AG04450 (cell line): ENCODE measurements around the gene MEN1. TPM values are rescaled to one million over a fixed set of nuclear protein-coding genes. Genes with fewer than 3 reads are reported as not detected.

Experiments used
- CTCF ChIA-PET: fragments of 300-600, 350-600 bp; formaldehyde crosslinking; extraction: SDS; loops from one replicate; lab custom pipeline; 2022; ENCODE audit warnings: antibody characterized with exemption, inconsistent platforms; lab: Charles Lee
- POLR2A ChIA-PET: fragments of 350-600 bp; formaldehyde crosslinking; extraction: SDS; loops from one replicate; lab custom pipeline; 2021; ENCODE audit warnings: antibody characterized with exemption, inconsistent platforms; lab: Yijun Ruan, JAX
- DNase-seq: peaks from one replicate; pipeline ENCODE4 v3.0.0-alpha.2; 2011; ENCODE audit warnings: low read depth, low spot score
- H3K27ac ChIP-seq: one replicate; pipeline ENCODE4 v1.5.1; 2012; ENCODE audit warnings: low read depth, low read length, control low read depth
- H3K27me3 ChIP-seq: one replicate; pipeline ENCODE4 v1.6.0; 2012; ENCODE audit warnings: low read length; ENCODE audit not compliant: control insufficient read depth, insufficient read depth
- H3K4me3 ChIP-seq: 2 replicates; pipeline ENCODE4 v1.5.1; 2011; ENCODE audit warnings: mild to moderate bottlenecking, low read depth, low read length, control low read depth
- H3K9me3 ChIP-seq: 2 replicates; pipeline ENCODE4 v1.5.1; 2012; ENCODE audit warnings: low read length; ENCODE audit not compliant: control insufficient read depth, insufficient read depth
- polyA plus RNA-seq: library from polyadenylated mRNA; depleted of rRNA; stranded (reverse); fragments of >200 nt; gene quantifications from 2 replicates; pipeline ENCODE4 v1.2.3, GENCODE V29; 2011
- TF ChIP-seq, protein P1 (sequence below): IDR thresholded peaks from 2 replicates; pipeline ENCODE4 v1.5.1; 2011; ENCODE audit warnings: low read depth, low read length, control low read depth, inconsistent platforms

Gene MEN1
- polyA plus RNA-seq, 1 experiment: 15.0 TPM

DNA sequence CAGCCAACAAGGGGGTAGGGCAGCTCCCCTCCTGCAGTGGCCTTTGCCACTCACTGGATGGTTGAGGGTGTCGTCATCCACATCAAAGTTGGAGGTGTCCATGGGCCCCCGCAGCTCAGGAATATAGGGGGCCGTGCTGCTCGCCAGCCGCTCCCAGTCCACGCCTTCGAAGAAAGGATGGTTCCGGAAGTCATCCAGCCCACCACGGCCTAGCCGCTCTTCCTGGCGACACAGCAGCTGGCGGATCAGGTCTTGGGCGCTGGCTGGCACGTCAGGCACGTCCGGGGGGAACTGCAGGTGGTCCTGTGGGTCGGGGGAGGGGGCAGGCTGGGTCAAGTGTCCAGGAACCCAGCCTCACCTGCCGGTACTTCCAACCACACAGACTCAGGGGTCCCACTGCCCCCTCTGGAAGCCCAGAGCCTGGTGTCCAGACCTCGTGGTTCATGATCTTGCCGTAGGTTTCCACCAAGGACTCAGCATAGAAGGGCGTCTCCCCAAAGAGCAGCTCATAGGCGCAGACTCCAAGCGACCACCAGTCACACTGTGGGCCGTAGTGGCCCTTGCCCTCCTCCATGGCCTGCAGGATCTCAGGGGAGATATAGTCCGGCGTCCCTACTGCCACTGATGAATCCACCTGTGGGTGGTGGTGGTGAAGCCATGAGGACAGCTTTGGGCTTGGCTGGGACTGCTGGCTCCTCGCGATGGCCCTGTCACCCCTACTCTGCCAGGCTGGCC lies 28.4 kb upstream of the MEN1 start:
- no peak for DNase-seq
- no peak overlapping the region for H3K4me3 ChIP-seq
- H3K27me3 ChIP-seq: no peaks in the 10 kb centered on the region
- H3K27ac ChIP-seq: no peak overlapping the region
- ChIA-PET CTCF (no interaction called here), POLR2A (interaction anchor here (0.6 kb wide), 1 partner anchor 9 kb away, joined by 4 read pairs; no protein-coding TSS in a partner anchor)
- TF ChIP-seq, protein P1, sequence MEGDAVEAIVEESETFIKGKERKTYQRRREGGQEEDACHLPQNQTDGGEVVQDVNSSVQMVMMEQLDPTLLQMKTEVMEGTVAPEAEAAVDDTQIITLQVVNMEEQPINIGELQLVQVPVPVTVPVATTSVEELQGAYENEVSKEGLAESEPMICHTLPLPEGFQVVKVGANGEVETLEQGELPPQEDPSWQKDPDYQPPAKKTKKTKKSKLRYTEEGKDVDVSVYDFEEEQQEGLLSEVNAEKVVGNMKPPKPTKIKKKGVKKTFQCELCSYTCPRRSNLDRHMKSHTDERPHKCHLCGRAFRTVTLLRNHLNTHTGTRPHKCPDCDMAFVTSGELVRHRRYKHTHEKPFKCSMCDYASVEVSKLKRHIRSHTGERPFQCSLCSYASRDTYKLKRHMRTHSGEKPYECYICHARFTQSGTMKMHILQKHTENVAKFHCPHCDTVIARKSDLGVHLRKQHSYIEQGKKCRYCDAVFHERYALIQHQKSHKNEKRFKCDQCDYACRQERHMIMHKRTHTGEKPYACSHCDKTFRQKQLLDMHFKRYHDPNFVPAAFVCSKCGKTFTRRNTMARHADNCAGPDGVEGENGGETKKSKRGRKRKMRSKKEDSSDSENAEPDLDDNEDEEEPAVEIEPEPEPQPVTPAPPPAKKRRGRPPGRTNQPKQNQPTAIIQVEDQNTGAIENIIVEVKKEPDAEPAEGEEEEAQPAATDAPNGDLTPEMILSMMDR: no peak
- no peaks in the 10 kb centered on the region; the same call in 1 of the 2 replicates for H3K9me3 ChIP-seq

DNA sequence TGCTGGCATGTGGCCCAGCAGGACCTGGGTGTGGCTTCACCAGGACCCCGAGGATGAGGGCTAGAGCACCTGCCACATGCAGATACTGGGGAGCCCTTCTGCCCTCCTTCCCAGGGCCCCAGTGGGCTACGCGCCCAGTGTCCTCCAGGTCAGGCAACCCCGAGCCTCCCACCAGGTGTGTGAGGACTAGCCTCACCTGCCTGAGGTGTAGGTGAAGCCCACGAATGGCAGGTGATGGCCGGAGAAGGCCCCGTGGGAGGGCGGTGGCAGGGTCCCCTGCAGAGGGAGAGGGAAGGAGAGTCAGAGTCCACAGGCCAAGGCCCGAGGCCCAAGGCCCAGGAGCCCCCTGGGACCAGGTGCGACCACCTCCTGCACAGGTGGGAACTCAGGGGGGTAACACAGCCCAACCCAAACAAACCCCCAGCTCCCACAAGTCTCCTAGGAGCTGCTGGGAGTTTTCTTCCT lies 27.6 kb upstream of the MEN1 start:
- no peaks in the 10 kb centered on the region for H3K27me3 ChIP-seq
- POLR2A ChIA-PET: no interaction called here
- CTCF ChIA-PET: interaction anchor here (0.6 kb wide), 1 partner anchor 49 kb away, joined by 3 read pairs; no protein-coding TSS in a partner anchor
- DNase-seq: no peak
- TF ChIP-seq, protein P1: no peak
- H3K27ac ChIP-seq: no peak overlapping the region
- H3K9me3 ChIP-seq: no peaks in the 10 kb centered on the region; the same call in 1 of the 2 replicates
- H3K4me3 ChIP-seq: no peak overlapping the region

DNA sequence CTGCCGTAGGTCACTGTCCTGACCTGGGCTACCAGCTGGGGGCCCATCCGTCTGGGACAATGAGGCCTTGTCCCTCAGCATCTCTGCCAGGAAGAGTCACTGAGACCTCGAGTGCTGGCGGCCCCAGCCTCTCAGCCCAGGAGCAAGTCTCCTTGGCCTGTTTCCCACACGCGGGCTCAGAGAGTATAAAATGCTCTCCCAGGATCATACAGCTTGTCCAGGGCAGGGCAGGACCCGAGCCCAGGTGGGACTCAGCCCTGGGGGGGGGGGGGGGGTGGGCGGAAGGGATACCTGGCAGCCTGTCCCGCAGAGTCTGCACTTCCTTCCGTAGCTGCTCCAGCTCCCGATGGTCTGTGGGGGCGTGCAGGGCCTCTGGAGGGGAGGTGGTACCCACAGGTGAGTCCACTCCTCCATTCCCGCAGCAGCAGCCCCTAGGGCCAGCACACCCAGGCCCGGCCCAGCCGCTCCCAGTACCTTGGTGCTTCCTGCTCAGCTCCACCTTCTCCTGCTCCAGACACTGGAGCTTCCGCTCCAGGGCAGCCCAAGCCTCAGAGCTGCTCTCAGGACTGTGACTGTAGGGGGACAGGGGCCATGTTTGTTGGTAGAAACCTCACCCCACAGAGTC lies 26.2 kb upstream of the MEN1 start:
- POLR2A ChIA-PET: interaction anchor here (1.2 kb wide), 1 partner anchor 23 kb away, joined by 7 read pairs; no protein-coding TSS in a partner anchor
- Histone ChIP-seq H3K4me3 (no peak overlapping the region), H3K27ac (no peak overlapping the region), H3K9me3 (no peaks in the 10 kb centered on the region; the same call in 1 of the 2 replicates), H3K27me3 (peaks cover 2% of the 10 kb centered on the region)
- TF ChIP-seq, protein P1: no peak
- DNase-seq: no peak
- CTCF ChIA-PET: interaction anchor here (1.9 kb wide), 1 partner anchor 58 kb away, joined by 6 read pairs; no protein-coding TSS in a partner anchor

DNA sequence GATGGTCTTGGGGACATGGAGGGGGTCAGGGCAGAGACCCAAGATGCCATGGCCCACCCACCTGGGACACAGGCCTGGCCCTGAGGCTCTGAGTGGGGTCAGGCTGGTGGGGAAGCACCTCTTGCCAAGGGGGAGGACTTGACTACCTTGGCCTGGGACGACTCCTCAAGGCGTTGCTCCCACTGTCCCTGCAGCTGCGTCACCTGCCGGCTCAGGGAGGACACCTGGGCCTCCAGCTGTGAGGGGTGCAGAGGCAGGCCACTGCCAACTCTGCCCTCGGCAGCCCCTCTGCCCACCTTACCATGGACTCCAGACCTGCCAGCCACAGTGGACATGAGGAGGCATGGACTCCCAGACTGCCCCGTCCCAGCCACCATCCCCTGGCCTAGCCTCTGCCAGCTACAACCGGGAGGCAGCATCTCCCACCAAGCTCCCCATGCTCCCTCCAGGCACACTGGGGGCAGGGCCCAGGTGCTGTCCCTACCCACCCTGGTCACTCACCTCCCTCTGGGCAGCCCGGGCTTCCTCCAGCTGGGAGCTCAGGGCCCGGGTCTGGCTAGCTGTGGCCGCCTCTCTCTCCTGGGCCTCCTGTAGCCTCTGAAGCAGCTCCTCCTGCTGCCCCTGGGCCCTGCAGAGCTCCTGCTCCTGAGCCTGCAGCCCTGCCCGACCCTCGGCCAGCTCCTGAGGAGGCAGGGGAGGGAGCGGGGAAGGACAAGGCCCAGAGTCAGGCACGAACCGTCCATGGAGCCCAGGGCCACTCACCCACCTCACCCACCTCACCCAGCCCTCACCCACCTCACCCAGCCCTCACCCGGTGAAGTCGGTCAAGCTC lies 25.5 kb upstream of the MEN1 start:
- Histone ChIP-seq H3K4me3 (no peak overlapping the region), H3K27ac (no peak overlapping the region), H3K27me3 (peaks cover 3% of the 10 kb centered on the region), H3K9me3 (no peaks in the 10 kb centered on the region; the same call in 1 of the 2 replicates)
- ChIA-PET POLR2A (interaction anchor here (1.2 kb wide), 1 partner anchor 23 kb away, joined by 7 read pairs; no protein-coding TSS in a partner anchor), CTCF (interaction anchor here (1.9 to 2.3 kb wide), 2 partner anchors 12 to 58 kb away, joined by 6 to 7 read pairs; no protein-coding TSS in a partner anchor)
- no peak for DNase-seq
- TF ChIP-seq, protein P1: no peak
